DND-41 (cell line): ENCODE results near the gene GMPPB.

ENCODE experiments used
- ATAC-seq: fragments of 200-7000 bp; cut with Tn5 transposase; 3 replicates; pipeline ENCODE4 v1.9.1; 2021; ENCODE audit warnings: low read depth; ENCODE audit not compliant: insufficient read depth
- DNase-seq: peaks from one replicate; pipeline ENCODE4 v3.0.0-alpha.2; 2020
- H2AFZ ChIP-seq: 2 replicates; pipeline ENCODE4 v1.6.0; 2012; ENCODE audit warnings: low read depth, low read length
- H3K27ac ChIP-seq: 2 replicates; pipeline ENCODE4 v1.5.1; 2012; ENCODE audit warnings: low read length, inconsistent platforms
- H3K27me3 ChIP-seq: fragments of 200-600 bp; sonication (generic); 2 replicates; pipeline ENCODE4 v1.6.0; 2012; ENCODE audit warnings: low read length, mild to moderate bottlenecking, inconsistent platforms; ENCODE audit not compliant: insufficient read depth, poor library complexity
- H3K36me3 ChIP-seq: 2 replicates; pipeline ENCODE4 v1.5.1; 2012; ENCODE audit warnings: low read length, inconsistent platforms; ENCODE audit not compliant: insufficient read depth
- H3K4me1 ChIP-seq: 2 replicates; pipeline ENCODE4 v1.5.1; 2012; ENCODE audit warnings: mild to moderate bottlenecking, low read length; ENCODE audit not compliant: insufficient read depth
- H3K4me2 ChIP-seq: 2 replicates; pipeline ENCODE4 v1.6.0; 2012; ENCODE audit warnings: mild to moderate bottlenecking, moderate library complexity, low read length, inconsistent platforms; ENCODE audit not compliant: insufficient read depth
- H3K4me3 ChIP-seq, 2 experiments: fragments of 200-600 bp in 1 of 2; shearing (Covaris generic) in 1 of 2; 2 replicates each; pipeline ENCODE4 v1.5.1; 2012 to 2016; ENCODE audit warnings: inconsistent platforms in 2 of 2, low read length in 2 of 2, mild to moderate bottlenecking in 2 of 2, low read depth in 1 of 2, moderate library complexity in 1 of 2
- H3K79me2 ChIP-seq: 2 replicates; pipeline ENCODE4 v1.6.0; 2012; ENCODE audit warnings: low read length, inconsistent platforms; ENCODE audit not compliant: insufficient read depth
- H3K9ac ChIP-seq: 2 replicates; pipeline ENCODE4 v1.6.0; 2012; ENCODE audit warnings: low read depth, mild to moderate bottlenecking, inconsistent platforms, low read length, moderate library complexity
- H3K9me3 ChIP-seq: 2 replicates; pipeline ENCODE4 v1.5.1; 2012; ENCODE audit warnings: low read length, moderate library complexity, mild to moderate bottlenecking, inconsistent platforms; ENCODE audit not compliant: insufficient read depth, severe bottlenecking
- H4K20me1 ChIP-seq: 2 replicates; pipeline ENCODE4 v1.6.0; 2012; ENCODE audit warnings: low read length; ENCODE audit not compliant: insufficient read depth
- EZH2 ChIP-seq: IDR thresholded peaks from 3 replicates; pipeline ENCODE4 v1.6.1; 2012; ENCODE audit warnings: borderline replicate concordance, low read depth, mild to moderate bottlenecking, moderate library complexity, low read length, inconsistent platforms; ENCODE audit not compliant: severe bottlenecking
- TF ChIP-seq, protein P1 (sequence below): IDR thresholded peaks from 2 replicates; pipeline ENCODE4 v1.5.1; 2012; ENCODE audit warnings: borderline replicate concordance, low read length, moderate library complexity, mild to moderate bottlenecking; ENCODE audit not compliant: poor library complexity, severe bottlenecking; ENCODE audit errors: extremely low read depth

GMPPB gene

GRCh38 chr3:49761661-49762060 is 37.9 kb upstream of the GMPPB start:
- H3K4me3 ChIP-seq: no peak overlapping the region
- H3K4me1 ChIP-seq: no peaks in the 10 kb centered on the region
- TF ChIP-seq, protein P1, sequence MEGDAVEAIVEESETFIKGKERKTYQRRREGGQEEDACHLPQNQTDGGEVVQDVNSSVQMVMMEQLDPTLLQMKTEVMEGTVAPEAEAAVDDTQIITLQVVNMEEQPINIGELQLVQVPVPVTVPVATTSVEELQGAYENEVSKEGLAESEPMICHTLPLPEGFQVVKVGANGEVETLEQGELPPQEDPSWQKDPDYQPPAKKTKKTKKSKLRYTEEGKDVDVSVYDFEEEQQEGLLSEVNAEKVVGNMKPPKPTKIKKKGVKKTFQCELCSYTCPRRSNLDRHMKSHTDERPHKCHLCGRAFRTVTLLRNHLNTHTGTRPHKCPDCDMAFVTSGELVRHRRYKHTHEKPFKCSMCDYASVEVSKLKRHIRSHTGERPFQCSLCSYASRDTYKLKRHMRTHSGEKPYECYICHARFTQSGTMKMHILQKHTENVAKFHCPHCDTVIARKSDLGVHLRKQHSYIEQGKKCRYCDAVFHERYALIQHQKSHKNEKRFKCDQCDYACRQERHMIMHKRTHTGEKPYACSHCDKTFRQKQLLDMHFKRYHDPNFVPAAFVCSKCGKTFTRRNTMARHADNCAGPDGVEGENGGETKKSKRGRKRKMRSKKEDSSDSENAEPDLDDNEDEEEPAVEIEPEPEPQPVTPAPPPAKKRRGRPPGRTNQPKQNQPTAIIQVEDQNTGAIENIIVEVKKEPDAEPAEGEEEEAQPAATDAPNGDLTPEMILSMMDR: no peak
- no peak for TF ChIP-seq EZH2
- H4K20me1 ChIP-seq: peaks cover 32% of the 10 kb centered on the region
- no peak for DNase-seq
- no peaks in the 10 kb centered on the region for H3K9me3 ChIP-seq
- ATAC-seq: no peak
- no peaks in the 10 kb centered on the region for H3K27me3 ChIP-seq
- no peak overlapping the region for H3K9ac ChIP-seq
- peaks cover 12% of the 10 kb centered on the region for H3K36me3 ChIP-seq
- H3K27ac ChIP-seq: no peak overlapping the region
- H3K79me2 ChIP-seq: peaks cover 89% of the 10 kb centered on the region
- H3K4me2 ChIP-seq: no peak overlapping the region
- H2AFZ ChIP-seq: no peak overlapping the region

GRCh38 chr3:49759226-49759625 is 35.5 kb upstream of the GMPPB start:
- Histone ChIP-seq H3K27me3 (no peaks in the 10 kb centered on the region), H3K9ac (no peak overlapping the region), H3K4me2 (no peak overlapping the region), H3K79me2 (peaks cover 90% of the 10 kb centered on the region), H4K20me1 (peaks cover 41% of the 10 kb centered on the region; the same call in 1 of the 2 replicates), H3K9me3 (no peaks in the 10 kb centered on the region), H2AFZ (no peak overlapping the region), H3K27ac (no peak overlapping the region), H3K36me3 (peaks cover 3% of the 10 kb centered on the region; the same call in 1 of the 2 replicates), H3K4me1 (no peaks in the 10 kb centered on the region), H3K4me3 (no peak overlapping the region)
- ATAC-seq (no peak), DNase-seq (no peak)
- TF ChIP-seq, protein P1: no peak
- TF ChIP-seq EZH2: no peak

DNA sequence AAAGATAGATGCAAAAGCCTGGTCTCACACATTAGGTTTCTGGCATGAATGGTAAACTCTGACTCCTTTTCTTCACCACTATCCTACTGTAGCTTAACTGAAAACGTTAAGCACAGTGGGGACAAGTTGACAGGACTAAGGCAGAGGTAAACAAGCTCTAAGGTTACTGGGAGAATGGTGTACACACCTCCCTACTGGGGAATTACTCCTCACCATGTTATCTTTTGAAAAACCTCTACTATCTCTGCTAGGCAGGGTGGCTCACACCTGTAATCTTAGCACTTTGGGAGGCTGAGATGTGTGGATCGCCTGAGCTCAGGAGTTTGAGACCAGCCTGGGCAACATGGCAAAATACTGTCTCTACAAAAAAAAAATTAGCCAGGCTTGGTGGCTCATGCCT is 33.4 kb upstream of the GMPPB start:
- ATAC-seq: no peak
- Histone ChIP-seq H4K20me1 (peaks cover 41% of the 10 kb centered on the region; the same call in 1 of the 2 replicates), H3K27ac (no peak overlapping the region), H3K9ac (no peak overlapping the region), H3K9me3 (no peaks in the 10 kb centered on the region), H3K79me2 (peaks cover 93% of the 10 kb centered on the region), H3K27me3 (no peaks in the 10 kb centered on the region), H3K4me1 (no peaks in the 10 kb centered on the region), H3K36me3 (peaks cover 3% of the 10 kb centered on the region; the same call in 1 of the 2 replicates), H3K4me3 (no peak overlapping the region), H3K4me2 (no peak overlapping the region), H2AFZ (no peak overlapping the region)
- TF ChIP-seq EZH2: no peak
- TF ChIP-seq, protein P1: no peak
- DNase-seq: no peak

- Histone ChIP-seq H3K36me3 (peaks cover 3% of the 10 kb centered on the region; the same call in 1 of the 2 replicates), H3K4me1 (no peaks in the 10 kb centered on the region), H3K4me3 (no peak overlapping the region), H3K9me3 (no peaks in the 10 kb centered on the region), H3K27ac (no peak overlapping the region), H4K20me1 (peaks cover 34% of the 10 kb centered on the region; the same call in 1 of the 2 replicates), H3K9ac (no peak overlapping the region), H3K4me2 (no peak overlapping the region), H3K27me3 (no peaks in the 10 kb centered on the region), H3K79me2 (peaks cover 95% of the 10 kb centered on the region), H2AFZ (no peak overlapping the region)
- ATAC-seq (no peak), DNase-seq (no peak)
- TF ChIP-seq EZH2: no peak
- TF ChIP-seq, protein P1: no peak
Observed at GRCh38 chr3:49756036-49756435, 32.3 kb upstream of the GMPPB start.
